PC-9 (cell line): ENCODE results near the gene SEC14L6.

Experiments used
- CTCF ChIP-seq: fragments of 200-600 bp; sonication (generic); conservative IDR thresholded peaks from 2 replicates; pipeline ENCODE4 v1.6.1; 2017; ENCODE audit warnings: mixed run types, antibody characterized with exemption, mild to moderate bottlenecking, moderate library complexity
- EZH2 ChIP-seq: fragments of 200-600 bp; sonication (generic); IDR thresholded peaks from 2 replicates; pipeline ENCODE4 v1.8.0; 2017; ENCODE audit warnings: antibody characterized with exemption, low read depth

DNA sequence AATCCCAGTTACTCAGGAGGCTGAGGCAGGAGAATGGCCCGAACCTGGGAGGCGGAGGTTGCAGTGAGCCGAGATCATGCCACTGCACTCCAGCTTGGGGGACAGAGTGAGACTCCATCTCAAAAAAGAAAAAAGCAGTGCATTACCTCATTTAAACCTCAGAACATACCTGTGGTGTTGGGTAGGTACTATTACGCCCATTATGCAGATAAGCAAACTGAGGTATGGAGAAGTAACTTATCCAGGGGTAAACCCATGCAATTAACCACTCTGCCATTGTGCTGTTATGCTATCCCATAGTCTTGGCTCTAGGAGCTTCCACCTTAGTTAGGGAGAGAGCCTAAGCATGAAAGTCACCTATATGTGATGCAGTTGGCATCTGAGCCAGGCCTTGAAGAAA lies 72.4 kb downstream of the SEC14L6 start:
- TF ChIP-seq CTCF (no peak), EZH2 (no peak)
